Testis (tissue), 3 donors: ENCODE measurements around the gene VPS35L. TPM values are rescaled to one million over a fixed set of nuclear protein-coding genes. Genes with fewer than 3 reads are reported as not detected.

Source experiments
- DNase-seq: peaks from one replicate; pipeline ENCODE4 v3.0.0-alpha.2; 2019
- H3K27ac ChIP-seq, 2 donors: fragments of 200-600 bp; sonication (generic); one replicate each; pipeline ENCODE4 v1.5.1; 2019
- H3K27me3 ChIP-seq: fragments of 200-600 bp; sonication (generic); one replicate; pipeline ENCODE4 v1.5.1; 2019
- H3K36me3 ChIP-seq: fragments of 200-600 bp; sonication (generic); one replicate; pipeline ENCODE4 v1.5.1; 2017; ENCODE audit warnings: low read depth; ENCODE audit errors: missing control alignments
- H3K4me1 ChIP-seq: fragments of 200-600 bp; sonication (generic); one replicate; pipeline ENCODE4 v1.5.1; 2019
- H3K4me3 ChIP-seq, 2 donors: fragments of 200-600 bp; sonication (generic); one replicate each; pipeline ENCODE4 v1.5.1; 2017 to 2019
- H3K9me3 ChIP-seq: fragments of 200-600 bp; sonication (generic); one replicate; pipeline ENCODE4 v1.5.1; 2017
- CTCF ChIP-seq, 3 experiments: fragments of 450-650 bp in 2 of 3; fragments of 200-600 bp in 1 of 3; sonication (generic) in 1 of 3; IDR thresholded peaks; one replicate each; pipeline ENCODE4 v1.5.1; 2016 to 2019; ENCODE audit warnings: antibody characterized with exemption in 3 of 3, mild to moderate bottlenecking in 2 of 3, moderate library complexity in 1 of 3
- POLR2A ChIP-seq: fragments of 450-650 bp; IDR thresholded peaks from one replicate; pipeline ENCODE4 v1.6.1; 2017; ENCODE audit warnings: antibody characterized with exemption, mild to moderate bottlenecking, moderate library complexity
- WGBS, 2 donors: methylation state at CpG; one replicate each; pipeline ENCODE4 v1.1.5; 2018; 5-methylcytosine and 5-hydroxymethylcytosine counted together
- intact Hi-C: fragments of 100-400 bp; cut with DNase I; formaldehyde crosslinking; loops from one replicate; pipeline ENCODE4 v1.15.1; 2023; ENCODE audit warnings: low total_unique reads
- polyA plus RNA-seq: library from polyadenylated mRNA; stranded (reverse); fragments of 350-450 nt; fragmentation: Illumina TruSeq; extraction: RNeasy Lipid Tissue Mini Kit (QIAGEN cat#74804); gene quantifications from one replicate; pipeline ENCODE4 v1.2.3, GENCODE V29; 2014; ENCODE audit warnings: low read depth, low replicate concordance; ENCODE audit not compliant: insufficient read depth
- total RNA-seq, 2 donors: library from RNA; depleted of rRNA; stranded (reverse); fragments of >200 nt; gene quantifications; one replicate each; pipeline ENCODE4 v1.2.3, GENCODE V29; 2016

The VPS35L gene
- total and polyA plus RNA-seq, 3 donors from 2014 or later = 76.1 to 88.9 (median 80.5) TPM

- 67% methylated on average over 2 of the region's 2 CpGs for WGBS, 2 donors
- Histone ChIP-seq H3K27me3 (no peaks in the 10 kb centered on the region), H3K27ac (no peak overlapping the region), H3K9me3 (no peaks in the 10 kb centered on the region), H3K4me1 (no peaks in the 10 kb centered on the region), H3K36me3 (no peaks in the 10 kb centered on the region), H3K4me3 (no peak overlapping the region)
- no peak for TF ChIP-seq CTCF (IDR thresholded peaks at IDR 0.05)
- intact Hi-C loops = no loop called here
- DNase-seq = no peak
Measured at GRCh38 chr16:19574615-19575014, 19.1 kb downstream of the VPS35L start.

DNA sequence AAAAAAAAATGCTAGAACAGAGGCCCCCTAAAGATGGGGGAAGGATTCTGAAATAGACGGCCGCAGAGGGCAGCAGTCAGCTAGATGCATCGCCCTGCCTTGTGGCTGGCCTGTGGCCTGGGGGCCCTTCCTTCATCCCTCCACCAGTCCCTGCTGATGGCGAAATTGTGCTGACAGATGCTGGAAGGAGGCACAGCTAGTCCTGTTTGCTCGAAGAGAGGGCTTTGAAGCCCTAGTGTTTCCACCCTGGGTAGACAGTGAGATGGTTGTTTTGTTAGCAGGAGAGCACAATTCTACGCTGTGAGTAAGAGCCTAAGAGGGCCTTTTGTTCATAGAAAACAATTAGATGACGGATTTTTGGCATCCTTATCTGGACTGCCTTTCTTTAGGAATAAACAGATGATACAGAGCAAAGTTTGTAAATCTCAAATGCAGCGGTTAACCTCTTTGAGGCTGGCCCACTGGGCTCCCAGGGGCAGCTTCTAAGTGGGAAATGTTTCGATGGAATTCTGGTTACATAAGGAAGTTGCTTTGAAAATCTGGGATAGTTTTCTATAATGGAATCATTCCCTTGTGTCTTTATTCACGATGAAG, 23.0 kb downstream of the VPS35L start:
- Histone ChIP-seq H3K9me3 (no peaks in the 10 kb centered on the region), H3K4me3 (no peak overlapping the region), H3K4me1 (no peaks in the 10 kb centered on the region), H3K27ac (no peak overlapping the region), H3K36me3 (no peaks in the 10 kb centered on the region), H3K27me3 (no peaks in the 10 kb centered on the region)
- no peak for TF ChIP-seq POLR2A
- no peak for TF ChIP-seq CTCF (IDR thresholded peaks at IDR 0.05)
- WGBS, 2 donors = 87 to 88% methylated on average over 10 of the region's 10 CpGs
- no peak for DNase-seq
- intact Hi-C loops = no loop called here

- no peaks in the 10 kb centered on the region for H3K9me3 ChIP-seq
- WGBS, 2 donors = 82% methylated on average over 10 of the region's 10 CpGs
- no peak for TF ChIP-seq POLR2A
- no peak for TF ChIP-seq CTCF (IDR thresholded peaks at IDR 0.05)
- no peak overlapping the region for H3K27ac ChIP-seq
- H3K36me3 ChIP-seq = no peaks in the 10 kb centered on the region
- no peaks in the 10 kb centered on the region for H3K4me1 ChIP-seq
- H3K4me3 ChIP-seq = no peak overlapping the region
- no peak for DNase-seq
- H3K27me3 ChIP-seq = no peaks in the 10 kb centered on the region
- intact Hi-C loops = no loop called here
Measured at GRCh38 chr16:19582050-19582831, 26.7 kb downstream of the VPS35L start.

- Histone ChIP-seq H3K4me3 (no peak overlapping the region), H3K9me3 (no peaks in the 10 kb centered on the region), H3K36me3 (no peaks in the 10 kb centered on the region), H3K27ac (no peak overlapping the region), H3K4me1 (no peaks in the 10 kb centered on the region), H3K27me3 (no peaks in the 10 kb centered on the region)
- 64 to 73% methylated on average over 5 of the region's 5 CpGs for WGBS, 2 donors
- TF ChIP-seq POLR2A (no peak), CTCF (IDR thresholded peaks at IDR 0.05) (peak; percentile 23 to 64 (median 60))
- intact Hi-C loops = no loop called here
- DNase-seq = peak; percentile 48
Measured at GRCh38 chr16:19583665-19584300, 28.3 kb downstream of the VPS35L start.
